ENCODE results near the gene REV1.

DNA sequence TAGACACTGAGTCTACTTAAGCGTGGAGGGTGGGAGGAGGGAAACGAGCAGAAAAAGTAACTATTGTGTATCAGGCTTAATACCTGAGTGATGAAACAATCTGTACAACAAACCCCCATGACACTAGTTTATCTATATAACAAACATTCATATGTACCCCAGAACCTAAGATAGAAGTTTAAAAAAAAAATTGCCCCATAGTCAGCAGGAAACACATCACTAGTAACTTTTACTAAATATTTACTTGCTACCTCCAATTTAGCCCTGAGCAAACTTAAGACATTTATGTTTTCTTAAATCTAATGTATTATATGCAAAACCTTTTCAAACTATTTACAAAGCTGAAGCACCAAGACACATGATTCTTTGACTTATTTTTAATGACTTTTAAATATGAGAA is 5.6 kb downstream of the REV1 start:
- TF ChIP-seq, protein P1, sequence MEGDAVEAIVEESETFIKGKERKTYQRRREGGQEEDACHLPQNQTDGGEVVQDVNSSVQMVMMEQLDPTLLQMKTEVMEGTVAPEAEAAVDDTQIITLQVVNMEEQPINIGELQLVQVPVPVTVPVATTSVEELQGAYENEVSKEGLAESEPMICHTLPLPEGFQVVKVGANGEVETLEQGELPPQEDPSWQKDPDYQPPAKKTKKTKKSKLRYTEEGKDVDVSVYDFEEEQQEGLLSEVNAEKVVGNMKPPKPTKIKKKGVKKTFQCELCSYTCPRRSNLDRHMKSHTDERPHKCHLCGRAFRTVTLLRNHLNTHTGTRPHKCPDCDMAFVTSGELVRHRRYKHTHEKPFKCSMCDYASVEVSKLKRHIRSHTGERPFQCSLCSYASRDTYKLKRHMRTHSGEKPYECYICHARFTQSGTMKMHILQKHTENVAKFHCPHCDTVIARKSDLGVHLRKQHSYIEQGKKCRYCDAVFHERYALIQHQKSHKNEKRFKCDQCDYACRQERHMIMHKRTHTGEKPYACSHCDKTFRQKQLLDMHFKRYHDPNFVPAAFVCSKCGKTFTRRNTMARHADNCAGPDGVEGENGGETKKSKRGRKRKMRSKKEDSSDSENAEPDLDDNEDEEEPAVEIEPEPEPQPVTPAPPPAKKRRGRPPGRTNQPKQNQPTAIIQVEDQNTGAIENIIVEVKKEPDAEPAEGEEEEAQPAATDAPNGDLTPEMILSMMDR (IDR thresholded peaks at IDR 0.05): no peak
- TF ChIP-seq POLR2AphosphoS5 (IDR thresholded peaks at IDR 0.05): no peak

Measured in sigmoid colon (tissue), 4 donors.